Measurements from ENCODE around the gene SLC29A2.

Gene SLC29A2

GRCh38 chr11:66369073-66369894 lies 2.3 kb downstream of the SLC29A2 start:
- in situ Hi-C loops (cut with HindIII; ENCODE audit: low pct_unique_long_range_greater_than_20kb, low sequenced_read_pairs): no loop called here
- DNase-seq (ENCODE audit: low read depth in 1 of 2, low spot score in 1 of 2): no peak
- TF ChIP-seq JUND (IDR thresholded peaks at IDR 0.05; ENCODE audit: low read depth): no peak

- in situ Hi-C loops (cut with HindIII; ENCODE audit: low pct_unique_long_range_greater_than_20kb, low sequenced_read_pairs): no loop called here
- DNase-seq (ENCODE audit: low read depth in 1 of 2, low spot score in 1 of 2): no peak
Observed at GRCh38 chr11:66368484-66368883, 3.1 kb downstream of the SLC29A2 start.

GRCh38 chr11:66367561-66368312 lies 3.8 kb downstream of the SLC29A2 start:
- no peak for TF ChIP-seq JUND (IDR thresholded peaks at IDR 0.05; ENCODE audit: low read depth)
- in situ Hi-C loops (cut with HindIII; ENCODE audit: low pct_unique_long_range_greater_than_20kb, low sequenced_read_pairs): no loop called here
- no peak for DNase-seq (ENCODE audit: low read depth in 1 of 2, low spot score in 1 of 2)

More at GRCh38 chr11:66368484-66368883, 3.1 kb downstream of the SLC29A2 start:
- no peak for TF ChIP-seq JUND (IDR thresholded peaks at IDR 0.05; ENCODE audit: low read depth)

- no peak for TF ChIP-seq JUND (IDR thresholded peaks at IDR 0.05; ENCODE audit: low read depth)
- in situ Hi-C loops (cut with HindIII; ENCODE audit: low pct_unique_long_range_greater_than_20kb, low sequenced_read_pairs): no loop called here
- DNase-seq (ENCODE audit: low read depth in 1 of 2, low spot score in 1 of 2): no peak
Observed at GRCh38 chr11:66366844-66367477, 4.6 kb downstream of the SLC29A2 start.

- TF ChIP-seq JUND (IDR thresholded peaks at IDR 0.05; ENCODE audit: low read depth): no peak
- in situ Hi-C loops (cut with HindIII; ENCODE audit: low pct_unique_long_range_greater_than_20kb, low sequenced_read_pairs): no loop called here
- DNase-seq (ENCODE audit: low read depth in 1 of 2, low spot score in 1 of 2): peak in 1 of 2 experiments; percentile 52
Observed at GRCh38 chr11:66365711-66366619, 5.6 kb downstream of the SLC29A2 start.

- no peak for DNase-seq (ENCODE audit: low read depth in 1 of 2, low spot score in 1 of 2)
- in situ Hi-C loops (cut with HindIII; ENCODE audit: low pct_unique_long_range_greater_than_20kb, low sequenced_read_pairs): no loop called here
- TF ChIP-seq JUND (IDR thresholded peaks at IDR 0.05; ENCODE audit: low read depth): no peak
Observed at GRCh38 chr11:66365166-66365565, 6.4 kb downstream of the SLC29A2 start.

- in situ Hi-C loops (cut with HindIII; ENCODE audit: low pct_unique_long_range_greater_than_20kb, low sequenced_read_pairs): no loop called here
- no peak for TF ChIP-seq JUND (IDR thresholded peaks at IDR 0.05; ENCODE audit: low read depth)
- peak in 1 of 2 experiments; percentile 58 for DNase-seq (ENCODE audit: low read depth in 1 of 2, low spot score in 1 of 2)
Observed at GRCh38 chr11:66363805-66364535, 7.6 kb downstream of the SLC29A2 start.

- no peak for DNase-seq (ENCODE audit: low read depth in 1 of 2, low spot score in 1 of 2)
- no peak for TF ChIP-seq JUND (IDR thresholded peaks at IDR 0.05; ENCODE audit: low read depth)
- in situ Hi-C loops (cut with HindIII; ENCODE audit: low pct_unique_long_range_greater_than_20kb, low sequenced_read_pairs): no loop called here
Observed at GRCh38 chr11:66363187-66363601, 8.4 kb downstream of the SLC29A2 start.

GRCh38 chr11:66362481-66363147 lies 8.9 kb downstream of the SLC29A2 start:
- no peak for TF ChIP-seq JUND (IDR thresholded peaks at IDR 0.05; ENCODE audit: low read depth)
- no peak for DNase-seq (ENCODE audit: low read depth in 1 of 2, low spot score in 1 of 2)

GRCh38 chr11:66361502-66361941 lies 10.0 kb downstream of the SLC29A2 start:
- no peak for TF ChIP-seq JUND (IDR thresholded peaks at IDR 0.05; ENCODE audit: low read depth)
- DNase-seq (ENCODE audit: low read depth in 1 of 2, low spot score in 1 of 2): no peak
- in situ Hi-C loops (cut with HindIII; ENCODE audit: low pct_unique_long_range_greater_than_20kb, low sequenced_read_pairs): no loop called here

More at GRCh38 chr11:66362481-66363147, 8.9 kb downstream of the SLC29A2 start:
- in situ Hi-C loops (cut with HindIII; ENCODE audit: low pct_unique_long_range_greater_than_20kb, low sequenced_read_pairs): no loop called here
